Ovary (tissue), 3 donors: ENCODE data around the gene IL1B.

Experiments used
- EP300 ChIP-seq: sonication (generic); formaldehyde crosslinking; IDR thresholded peaks from one replicate; pipeline ENCODE4 v1.6.1; 2017; ENCODE audit warnings: antibody characterized with exemption
- POLR2A ChIP-seq: fragments of 450-650 bp; IDR thresholded peaks from one replicate; pipeline ENCODE4 v1.6.1; 2017; ENCODE audit warnings: antibody characterized with exemption, mild to moderate bottlenecking, moderate library complexity
- TF ChIP-seq, protein P1 (sequence below), 3 donors: fragments of 450-650 bp in 2 of 3; fragments of 200-600 bp in 1 of 3; IDR thresholded peaks; one replicate each; pipeline versions ENCODE4 v1.5.1 to v1.8.0; 2016 to 2022; ENCODE audit warnings: antibody characterized with exemption in 3 of 3, mild to moderate bottlenecking in 1 of 3
- donor health status: DM: no; HTN: no; CAD: no.

DNA sequence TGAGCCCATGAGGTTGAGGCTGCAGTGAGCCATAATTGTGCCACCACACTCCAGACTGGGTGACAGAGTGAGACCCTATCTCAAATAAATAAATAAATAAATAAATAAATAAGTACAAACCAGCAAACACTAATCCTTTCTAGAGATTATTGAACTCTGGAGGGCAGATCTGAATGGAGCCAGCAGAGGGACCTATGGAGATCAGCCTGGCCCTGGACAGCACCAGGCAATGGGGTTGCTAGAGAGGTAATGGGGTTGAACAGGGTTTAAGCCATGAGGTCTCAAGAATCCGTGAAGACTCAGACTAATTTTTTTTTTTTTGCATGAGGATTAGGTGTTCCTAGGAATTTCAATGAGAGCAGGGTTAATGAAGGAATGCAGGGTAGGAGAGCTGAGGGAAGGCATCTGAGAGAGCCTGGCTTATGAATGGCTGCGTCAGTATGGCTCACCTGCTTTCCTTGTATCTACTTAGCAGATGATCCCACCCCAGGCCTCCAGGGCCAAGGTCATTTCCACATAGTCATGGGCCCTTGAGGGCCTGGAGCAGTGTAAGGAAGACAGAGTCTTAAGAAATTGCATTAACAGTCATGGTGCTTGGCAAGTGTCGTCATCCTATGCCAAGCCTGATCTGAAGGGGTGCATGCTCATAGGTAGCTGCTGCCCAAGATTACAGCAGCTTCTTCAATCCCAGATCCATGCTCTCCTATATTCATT is 39.8 kb upstream of the IL1B start:
- TF ChIP-seq POLR2A (no peak), EP300 (no peak)
- TF ChIP-seq, protein P1, sequence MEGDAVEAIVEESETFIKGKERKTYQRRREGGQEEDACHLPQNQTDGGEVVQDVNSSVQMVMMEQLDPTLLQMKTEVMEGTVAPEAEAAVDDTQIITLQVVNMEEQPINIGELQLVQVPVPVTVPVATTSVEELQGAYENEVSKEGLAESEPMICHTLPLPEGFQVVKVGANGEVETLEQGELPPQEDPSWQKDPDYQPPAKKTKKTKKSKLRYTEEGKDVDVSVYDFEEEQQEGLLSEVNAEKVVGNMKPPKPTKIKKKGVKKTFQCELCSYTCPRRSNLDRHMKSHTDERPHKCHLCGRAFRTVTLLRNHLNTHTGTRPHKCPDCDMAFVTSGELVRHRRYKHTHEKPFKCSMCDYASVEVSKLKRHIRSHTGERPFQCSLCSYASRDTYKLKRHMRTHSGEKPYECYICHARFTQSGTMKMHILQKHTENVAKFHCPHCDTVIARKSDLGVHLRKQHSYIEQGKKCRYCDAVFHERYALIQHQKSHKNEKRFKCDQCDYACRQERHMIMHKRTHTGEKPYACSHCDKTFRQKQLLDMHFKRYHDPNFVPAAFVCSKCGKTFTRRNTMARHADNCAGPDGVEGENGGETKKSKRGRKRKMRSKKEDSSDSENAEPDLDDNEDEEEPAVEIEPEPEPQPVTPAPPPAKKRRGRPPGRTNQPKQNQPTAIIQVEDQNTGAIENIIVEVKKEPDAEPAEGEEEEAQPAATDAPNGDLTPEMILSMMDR (IDR thresholded peaks at IDR 0.05) = no peak
